ENCODE data around the gene TAL2.

- TF ChIP-seq EZH2 (IDR thresholded peaks at IDR 0.05; ENCODE audit: borderline replicate concordance, low read depth, low read length, severe bottlenecking) (no peak), CTCF (IDR thresholded peaks at IDR 0.05; ENCODE audit: extremely low read depth in 1 of 2, insufficient read depth in 1 of 2, low read depth in 1 of 2, low read length in 2 of 2) (no peak), MAX (IDR thresholded peaks at IDR 0.05; ENCODE audit: insufficient read depth, insufficient read length) (no peak), JUN (IDR thresholded peaks at IDR 0.05; ENCODE audit: borderline replicate concordance, insufficient read depth, insufficient read length, low read depth) (no peak), POLR2A (IDR thresholded peaks at IDR 0.05; ENCODE audit: low read depth, low read length) (no peak)
These were observed 10.5 kb downstream of the TAL2 start for GRCh38 chr9:105672711-105673234.
